Measurements from ENCODE around the gene TRIM8. TPM values are rescaled to one million over a fixed set of nuclear protein-coding genes. Genes with fewer than 3 reads are reported as not detected.

Gene TRIM8
- total RNA-seq, 1 experiment from 2014 or later: 91.6 TPM

- ChIA-PET CTCF (interaction anchor here (1.3 kb wide), 1 partner anchor 8 kb away, joined by 10 read pairs; no protein-coding TSS in a partner anchor), POLR2A (interaction anchor here (0.9 kb wide), 1 partner anchor 15 kb away, joined by 5 read pairs; no protein-coding TSS in a partner anchor), RAD21 (ENCODE audit: low non-redundant PET in 1 of 2, low total read pairs in 2 of 2, uncharacterized antibody in 2 of 2, unreplicated experiment in 2 of 2) (no interaction called here)
- no peak for TF ChIP-seq EZH2 (IDR thresholded peaks at IDR 0.05)
- no peak for TF ChIP-seq POLR2AphosphoS5 (IDR thresholded peaks at IDR 0.05; ENCODE audit: low read depth, low read length)
- TF ChIP-seq ELF1 (IDR thresholded peaks at IDR 0.05; ENCODE audit: borderline replicate concordance, low read depth): no peak
- TF ChIP-seq EGR1 (IDR thresholded peaks at IDR 0.05; ENCODE audit: low read depth): no peak
- TF ChIP-seq TCF7L2 (IDR thresholded peaks at IDR 0.05; ENCODE audit: borderline replicate concordance, extremely low read depth, insufficient read depth, insufficient read length): no peak
- no peak for TF ChIP-seq REST (IDR thresholded peaks at IDR 0.05; ENCODE audit: low read depth)
- no peak for TF ChIP-seq ZFX (IDR thresholded peaks at IDR 0.05)
- no peak for TF ChIP-seq SP1 (IDR thresholded peaks at IDR 0.05; ENCODE audit: low read depth)
- no peak for TF ChIP-seq ZBTB33 (IDR thresholded peaks at IDR 0.05; ENCODE audit: extremely low read depth, insufficient replicate concordance, low read length)
- TF ChIP-seq RAD21 (IDR thresholded peaks at IDR 0.05; ENCODE audit: low read depth): no peak
- no peak for TF ChIP-seq CTCF (IDR thresholded peaks at IDR 0.05 in 2 of 3, conservative IDR thresholded peaks at IDR 0.05 in 1 of 3; ENCODE audit: borderline replicate concordance in 1 of 3, insufficient read depth in 1 of 3, low read depth in 2 of 3, low read length in 2 of 3)
- TF ChIP-seq ATF3 (IDR thresholded peaks at IDR 0.05): no peak
- TF ChIP-seq FOSL1 (IDR thresholded peaks at IDR 0.05; ENCODE audit: low read depth): no peak
- TF ChIP-seq EZH2phosphoT487 (IDR thresholded peaks at IDR 0.05; ENCODE audit: borderline replicate concordance): no peak
- ATAC-seq (no peak), DNase-seq (ENCODE audit: low read depth, low spot score) (no peak)
- Histone ChIP-seq H3K4me3 (replicated peaks in 1 of 2; ENCODE audit: low read depth in 1 of 2, low read length in 2 of 2) (no peak overlapping the region), H2AFZ (ENCODE audit: low read depth, low read length, poor library complexity, severe bottlenecking) (no peak overlapping the region), H3K9me2 (ENCODE audit: insufficient read depth) (no peaks in the 10 kb centered on the region), H4K20me1 (ENCODE audit: insufficient read depth) (no peaks in the 10 kb centered on the region), H3K27me3 (ENCODE audit: insufficient read depth, low read length) (no peaks in the 10 kb centered on the region), H3K9ac (ENCODE audit: low read length) (no peak overlapping the region), H3K4me1 (ENCODE audit: control insufficient read depth in 1 of 2, insufficient read depth in 2 of 2, low read length in 2 of 2) (peaks cover 0 to 10% of the 10 kb centered on the region in 2 experiments; a peak in 1 of 4 replicates), H3K9me3 (ENCODE audit: control insufficient read depth in 1 of 2, insufficient read depth in 1 of 2, low read depth in 1 of 2, low read length in 2 of 2) (no peaks in the 10 kb centered on the region), H3K36me3 (ENCODE audit: control insufficient read depth in 1 of 2, insufficient read depth in 2 of 2, low read length in 2 of 2) (peaks cover 7 to 10% of the 10 kb centered on the region in 2 experiments; a peak in 3 of 4 replicates), H3K79me2 (ENCODE audit: insufficient read depth, low read length) (no peaks in the 10 kb centered on the region), H3K27ac (ENCODE audit: low read depth, low read length) (no peak overlapping the region), H3K4me2 (ENCODE audit: low read length) (no peak overlapping the region)
- intact Hi-C loops (cut with micrococcal nuclease): no loop called here
- BruUV-seq (replicated peaks): no TSS peak
Measured at GRCh38 chr10:102661658-102662028, 17.4 kb downstream of the TRIM8 start.
